ENCODE data around the gene DPF3. TPM values are rescaled to one million over a fixed set of nuclear protein-coding genes. Genes with fewer than 3 reads are reported as not detected.

Gene DPF3
- total RNA-seq, 3 donors from 2014 or later (not counting 1 experiment from before 2014, with no cell fraction given): 1.4 to 1.8 (median 1.4) TPM

DNA sequence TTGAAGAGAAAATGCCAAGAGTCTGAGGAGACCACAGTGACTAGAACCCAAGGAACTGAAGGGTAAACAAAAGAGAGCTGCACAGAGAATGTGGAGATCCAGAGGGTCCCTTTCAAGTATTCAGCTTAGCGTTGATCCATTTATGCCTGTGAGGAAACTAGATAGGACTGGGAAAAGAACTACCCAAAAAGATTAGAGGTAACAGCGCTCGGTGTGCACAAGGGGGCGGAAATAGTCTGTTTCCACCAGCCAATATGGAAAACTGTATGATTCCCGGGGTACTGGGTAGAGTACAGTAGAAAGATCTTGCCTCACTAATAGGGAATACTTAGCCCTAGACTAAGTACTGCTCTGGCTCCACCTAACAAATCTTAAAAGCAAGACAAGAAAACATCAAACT is 135.5 kb downstream of the DPF3 start:
- no peak overlapping the region for H3K27ac ChIP-seq (ENCODE audit: low read length)
- ATAC-seq: no peak
- Mint-ChIP-seq H3K4me3 (no peak overlapping the region), H3K4me1 (no peaks in the 10 kb centered on the region), H3K27me3 (ENCODE audit: low read depth in 2 of 2) (peaks cover 0 to 3% of the 10 kb centered on the region in 2 donors), H3K27ac (no peak overlapping the region), H3K36me3 (peaks cover 34% of the 10 kb centered on the region), H3K9me3 (peaks cover 16 to 24% of the 10 kb centered on the region in 2 donors)
- H3K4me3 ChIP-seq (ENCODE audit: low read length): no peak overlapping the region
- H3K36me3 ChIP-seq (ENCODE audit: control insufficient read depth, insufficient read depth, low read length): no peaks in the 10 kb centered on the region
- intact Hi-C loops (cut with micrococcal nuclease): no loop called here
- no peaks in the 10 kb centered on the region for H3K27me3 ChIP-seq (ENCODE audit: control insufficient read depth, insufficient read depth, low read length)
- WGBS (ENCODE audit: insufficient coverage): 90% methylated on average over 5 of the region's 5 CpGs
- H3K4me1 ChIP-seq (ENCODE audit: control insufficient read depth, insufficient read depth, low read length): no peaks in the 10 kb centered on the region
- H3K9me3 ChIP-seq (ENCODE audit: control insufficient read depth, insufficient read depth, low read length): peaks cover 15% of the 10 kb centered on the region
- TF ChIP-seq, protein P1, sequence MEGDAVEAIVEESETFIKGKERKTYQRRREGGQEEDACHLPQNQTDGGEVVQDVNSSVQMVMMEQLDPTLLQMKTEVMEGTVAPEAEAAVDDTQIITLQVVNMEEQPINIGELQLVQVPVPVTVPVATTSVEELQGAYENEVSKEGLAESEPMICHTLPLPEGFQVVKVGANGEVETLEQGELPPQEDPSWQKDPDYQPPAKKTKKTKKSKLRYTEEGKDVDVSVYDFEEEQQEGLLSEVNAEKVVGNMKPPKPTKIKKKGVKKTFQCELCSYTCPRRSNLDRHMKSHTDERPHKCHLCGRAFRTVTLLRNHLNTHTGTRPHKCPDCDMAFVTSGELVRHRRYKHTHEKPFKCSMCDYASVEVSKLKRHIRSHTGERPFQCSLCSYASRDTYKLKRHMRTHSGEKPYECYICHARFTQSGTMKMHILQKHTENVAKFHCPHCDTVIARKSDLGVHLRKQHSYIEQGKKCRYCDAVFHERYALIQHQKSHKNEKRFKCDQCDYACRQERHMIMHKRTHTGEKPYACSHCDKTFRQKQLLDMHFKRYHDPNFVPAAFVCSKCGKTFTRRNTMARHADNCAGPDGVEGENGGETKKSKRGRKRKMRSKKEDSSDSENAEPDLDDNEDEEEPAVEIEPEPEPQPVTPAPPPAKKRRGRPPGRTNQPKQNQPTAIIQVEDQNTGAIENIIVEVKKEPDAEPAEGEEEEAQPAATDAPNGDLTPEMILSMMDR (IDR thresholded peaks at IDR 0.05): no peak
- no peak for DNase-seq

- peaks cover 34% of the 10 kb centered on the region for H3K36me3 Mint-ChIP-seq
- no peak for ATAC-seq
- intact Hi-C loops (cut with micrococcal nuclease): no loop called here
These were observed 136.9 kb downstream of the DPF3 start for GRCh38 chr14:72756967-72757366.

GRCh38 chr14:72755766-72756165 is 138.1 kb downstream of the DPF3 start:
- intact Hi-C loops (cut with micrococcal nuclease): no loop called here
- no peaks in the 10 kb centered on the region for H3K27me3 ChIP-seq (ENCODE audit: control insufficient read depth, insufficient read depth, low read length)
- ATAC-seq (no peak), DNase-seq (no peak)
- H3K4me3 ChIP-seq (ENCODE audit: low read length): no peak overlapping the region
- H3K36me3 ChIP-seq (ENCODE audit: control insufficient read depth, insufficient read depth, low read length): no peaks in the 10 kb centered on the region
- Mint-ChIP-seq H3K36me3 (peaks cover 34% of the 10 kb centered on the region), H3K9me3 (peaks cover 14 to 24% of the 10 kb centered on the region in 2 donors), H3K27ac (no peak overlapping the region), H3K27me3 (ENCODE audit: low read depth in 2 of 2) (peaks cover 0 to 3% of the 10 kb centered on the region in 2 donors), H3K4me3 (no peak overlapping the region), H3K4me1 (peaks cover 0 to 6% of the 10 kb centered on the region in 2 donors)
- no peaks in the 10 kb centered on the region for H3K4me1 ChIP-seq (ENCODE audit: control insufficient read depth, insufficient read depth, low read length)
- no peak overlapping the region for H3K27ac ChIP-seq (ENCODE audit: low read length)
- H3K9me3 ChIP-seq (ENCODE audit: control insufficient read depth, insufficient read depth, low read length): peaks cover 15% of the 10 kb centered on the region
- WGBS (ENCODE audit: insufficient coverage): 88% methylated on average over 3 of the region's 3 CpGs
- TF ChIP-seq, protein P1 (IDR thresholded peaks at IDR 0.05): no peak

More at GRCh38 chr14:72756967-72757366, 136.9 kb downstream of the DPF3 start:
- no peak overlapping the region for H3K4me3 ChIP-seq (ENCODE audit: low read length)
- H3K27me3 ChIP-seq (ENCODE audit: control insufficient read depth, insufficient read depth, low read length): no peaks in the 10 kb centered on the region
- TF ChIP-seq, protein P1 (IDR thresholded peaks at IDR 0.05): no peak
- peaks cover 0 to 1% of the 10 kb centered on the region in 2 donors for H3K4me1 Mint-ChIP-seq
- DNase-seq: no peak
- H3K27me3 Mint-ChIP-seq (ENCODE audit: low read depth in 2 of 2): peaks cover 0 to 3% of the 10 kb centered on the region in 2 donors
- no peak overlapping the region for H3K27ac Mint-ChIP-seq
- 88% methylated on average over 1 of the region's 1 CpG for WGBS (ENCODE audit: insufficient coverage)
- H3K9me3 Mint-ChIP-seq: peaks cover 15 to 24% of the 10 kb centered on the region in 2 donors
- H3K27ac ChIP-seq (ENCODE audit: low read length): no peak overlapping the region
- H3K4me1 ChIP-seq (ENCODE audit: control insufficient read depth, insufficient read depth, low read length): no peaks in the 10 kb centered on the region
- H3K36me3 ChIP-seq (ENCODE audit: control insufficient read depth, insufficient read depth, low read length): no peaks in the 10 kb centered on the region
- H3K9me3 ChIP-seq (ENCODE audit: control insufficient read depth, insufficient read depth, low read length): peaks cover 15% of the 10 kb centered on the region
- no peak overlapping the region for H3K4me3 Mint-ChIP-seq

- peaks cover 0 to 6% of the 10 kb centered on the region in 2 donors for H3K4me1 Mint-ChIP-seq
- no peak overlapping the region for H3K4me3 Mint-ChIP-seq
- H3K27me3 ChIP-seq (ENCODE audit: control insufficient read depth, insufficient read depth, low read length): no peaks in the 10 kb centered on the region
- H3K27ac Mint-ChIP-seq: no peak overlapping the region
- H3K9me3 ChIP-seq (ENCODE audit: control insufficient read depth, insufficient read depth, low read length): peaks cover 10% of the 10 kb centered on the region
- no peak for DNase-seq
- peaks cover 26% of the 10 kb centered on the region for H3K36me3 Mint-ChIP-seq
- intact Hi-C loops (cut with micrococcal nuclease): no loop called here
- peaks cover 12 to 19% of the 10 kb centered on the region in 2 donors for H3K9me3 Mint-ChIP-seq
- H3K4me1 ChIP-seq (ENCODE audit: control insufficient read depth, insufficient read depth, low read length): no peaks in the 10 kb centered on the region
- H3K4me3 ChIP-seq (ENCODE audit: low read length): no peak overlapping the region
- no peak overlapping the region for H3K27ac ChIP-seq (ENCODE audit: low read length)
- H3K27me3 Mint-ChIP-seq (ENCODE audit: low read depth in 2 of 2): peaks cover 0 to 3% of the 10 kb centered on the region in 2 donors
- no peak for ATAC-seq
- H3K36me3 ChIP-seq (ENCODE audit: control insufficient read depth, insufficient read depth, low read length): no peaks in the 10 kb centered on the region
- WGBS (ENCODE audit: insufficient coverage): 92% methylated on average over 4 of the region's 4 CpGs
- TF ChIP-seq, protein P1 (IDR thresholded peaks at IDR 0.05): no peak
These were observed 139.0 kb downstream of the DPF3 start for GRCh38 chr14:72754949-72755348.
